ENCODE results near the gene GPR35.

Gene GPR35

DNA sequence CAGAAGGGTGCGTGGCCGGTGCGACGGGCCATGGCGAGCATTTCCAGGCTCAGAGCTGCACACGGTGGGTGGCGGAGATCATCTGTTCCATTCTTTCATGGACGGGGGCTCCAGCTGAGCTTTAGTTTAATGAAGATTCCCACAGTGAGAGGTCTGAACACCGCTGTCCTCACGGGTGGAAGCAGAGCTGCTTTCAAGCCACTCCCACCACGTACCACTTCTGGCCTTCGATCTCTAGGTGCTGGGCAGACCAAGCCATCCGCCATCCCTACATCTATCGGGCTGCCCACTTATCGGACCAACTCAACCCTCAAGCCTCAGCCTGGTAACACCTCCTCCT is 18.5 kb downstream of the GPR35 start:
- no peak for TF ChIP-seq SIN3A (IDR thresholded peaks at IDR 0.05; ENCODE audit: borderline replicate concordance, insufficient read depth, low read length)
- no peak for TF ChIP-seq TAF1 (IDR thresholded peaks at IDR 0.05; ENCODE audit: borderline replicate concordance, insufficient read depth, low read length)
- TF ChIP-seq, protein P1, sequence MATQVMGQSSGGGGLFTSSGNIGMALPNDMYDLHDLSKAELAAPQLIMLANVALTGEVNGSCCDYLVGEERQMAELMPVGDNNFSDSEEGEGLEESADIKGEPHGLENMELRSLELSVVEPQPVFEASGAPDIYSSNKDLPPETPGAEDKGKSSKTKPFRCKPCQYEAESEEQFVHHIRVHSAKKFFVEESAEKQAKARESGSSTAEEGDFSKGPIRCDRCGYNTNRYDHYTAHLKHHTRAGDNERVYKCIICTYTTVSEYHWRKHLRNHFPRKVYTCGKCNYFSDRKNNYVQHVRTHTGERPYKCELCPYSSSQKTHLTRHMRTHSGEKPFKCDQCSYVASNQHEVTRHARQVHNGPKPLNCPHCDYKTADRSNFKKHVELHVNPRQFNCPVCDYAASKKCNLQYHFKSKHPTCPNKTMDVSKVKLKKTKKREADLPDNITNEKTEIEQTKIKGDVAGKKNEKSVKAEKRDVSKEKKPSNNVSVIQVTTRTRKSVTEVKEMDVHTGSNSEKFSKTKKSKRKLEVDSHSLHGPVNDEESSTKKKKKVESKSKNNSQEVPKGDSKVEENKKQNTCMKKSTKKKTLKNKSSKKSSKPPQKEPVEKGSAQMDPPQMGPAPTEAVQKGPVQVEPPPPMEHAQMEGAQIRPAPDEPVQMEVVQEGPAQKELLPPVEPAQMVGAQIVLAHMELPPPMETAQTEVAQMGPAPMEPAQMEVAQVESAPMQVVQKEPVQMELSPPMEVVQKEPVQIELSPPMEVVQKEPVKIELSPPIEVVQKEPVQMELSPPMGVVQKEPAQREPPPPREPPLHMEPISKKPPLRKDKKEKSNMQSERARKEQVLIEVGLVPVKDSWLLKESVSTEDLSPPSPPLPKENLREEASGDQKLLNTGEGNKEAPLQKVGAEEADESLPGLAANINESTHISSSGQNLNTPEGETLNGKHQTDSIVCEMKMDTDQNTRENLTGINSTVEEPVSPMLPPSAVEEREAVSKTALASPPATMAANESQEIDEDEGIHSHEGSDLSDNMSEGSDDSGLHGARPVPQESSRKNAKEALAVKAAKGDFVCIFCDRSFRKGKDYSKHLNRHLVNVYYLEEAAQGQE (IDR thresholded peaks at IDR 0.05; ENCODE audit: insufficient read depth in 1 of 2, low read depth in 2 of 2, low read length in 2 of 2), result no peak

DNA sequence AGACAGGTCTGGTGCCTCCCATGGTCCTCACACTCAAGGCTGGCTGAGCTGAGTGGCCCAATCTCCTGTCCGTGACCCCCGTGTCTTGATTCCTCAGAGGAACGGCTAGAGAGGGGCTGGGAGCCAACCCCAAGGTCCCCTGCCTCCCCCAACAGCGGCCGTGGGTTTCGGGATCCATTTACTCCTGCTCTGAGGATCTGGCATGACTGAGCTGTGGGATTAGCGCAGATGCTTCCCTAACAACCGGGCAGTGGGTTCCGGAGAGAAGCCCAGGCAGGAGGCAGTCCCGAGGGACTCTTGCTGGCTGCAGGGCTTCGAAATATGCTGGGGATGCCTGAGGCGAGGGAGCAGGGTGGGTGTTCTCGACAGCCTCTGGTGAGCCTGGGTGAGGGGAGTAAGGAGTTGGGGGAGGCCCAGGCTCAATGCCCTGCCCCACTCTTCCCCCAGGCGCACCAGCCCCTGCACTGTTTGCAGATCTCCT is 18.9 kb downstream of the GPR35 start:
- TF ChIP-seq POLR2AphosphoS5 (IDR thresholded peaks at IDR 0.05; ENCODE audit: low read depth, low read length), result no peak
- no peak for TF ChIP-seq SIN3A (IDR thresholded peaks at IDR 0.05; ENCODE audit: borderline replicate concordance, insufficient read depth, low read length)
- TF ChIP-seq, protein P1 (IDR thresholded peaks at IDR 0.05; ENCODE audit: insufficient read depth in 1 of 2, low read depth in 2 of 2, low read length in 2 of 2), result no peak
- TF ChIP-seq TAF1 (IDR thresholded peaks at IDR 0.05; ENCODE audit: borderline replicate concordance, insufficient read depth, low read length), result no peak
- TF ChIP-seq FOXP2 (optimal IDR thresholded peaks at IDR 0.05; ENCODE audit: borderline replicate concordance, extremely low read depth, extremely low read length, insufficient read depth), result no peak

DNA sequence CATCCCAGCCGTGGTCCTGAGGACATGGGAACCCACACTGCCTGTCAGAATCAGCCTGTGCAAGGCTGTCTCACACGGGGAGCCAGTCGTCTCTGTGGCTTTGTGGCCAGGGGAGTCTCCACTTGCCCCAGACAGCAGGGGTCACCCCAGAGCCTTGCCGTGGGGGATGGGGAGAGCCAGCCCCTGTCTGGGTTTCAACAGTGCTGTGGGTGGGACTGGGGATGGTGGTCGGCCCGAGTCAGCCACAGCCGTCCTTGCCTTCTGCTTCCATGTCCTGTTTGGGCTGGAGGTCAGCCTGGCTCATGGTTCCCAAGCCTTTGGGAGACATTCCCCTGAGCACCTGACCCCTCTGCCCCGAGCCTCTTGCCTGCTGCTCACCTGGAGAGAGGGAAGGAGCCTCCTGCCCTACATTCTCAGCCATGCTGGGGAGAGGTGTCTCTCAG is 19.6 kb downstream of the GPR35 start:
- TF ChIP-seq SIN3A (IDR thresholded peaks at IDR 0.05; ENCODE audit: borderline replicate concordance, insufficient read depth, low read length) (no peak), TAF1 (IDR thresholded peaks at IDR 0.05; ENCODE audit: borderline replicate concordance, insufficient read depth, low read length) (no peak), POLR2AphosphoS5 (IDR thresholded peaks at IDR 0.05; ENCODE audit: low read depth, low read length) (no peak), FOXP2 (optimal IDR thresholded peaks at IDR 0.05; ENCODE audit: borderline replicate concordance, extremely low read depth, extremely low read length, insufficient read depth) (no peak)
- TF ChIP-seq, protein P1 (IDR thresholded peaks at IDR 0.05; ENCODE audit: insufficient read depth in 1 of 2, low read depth in 2 of 2, low read length in 2 of 2), result no peak

DNA sequence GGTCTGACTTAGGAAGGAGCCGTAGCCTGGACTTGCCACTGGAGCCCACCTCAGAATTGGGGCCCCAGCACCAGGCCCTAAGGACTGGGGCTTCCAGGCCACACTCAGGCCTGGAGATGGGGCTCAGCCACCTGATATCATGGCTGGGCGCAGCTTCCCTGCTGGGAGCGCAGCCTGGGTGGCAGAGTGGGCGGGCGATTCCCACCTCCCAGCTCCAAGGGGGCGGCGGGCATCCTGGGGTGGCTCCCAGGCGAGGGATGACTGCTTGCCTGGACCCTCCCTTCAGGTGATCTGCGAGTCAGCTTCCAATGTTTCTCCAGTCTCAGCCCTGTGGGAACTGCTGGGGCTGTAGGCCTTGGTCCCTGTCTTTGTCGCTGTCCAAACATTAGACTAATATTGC is 20.1 kb downstream of the GPR35 start:
- TF ChIP-seq FOXP2 (optimal IDR thresholded peaks at IDR 0.05; ENCODE audit: borderline replicate concordance, extremely low read depth, extremely low read length, insufficient read depth), result no peak
- TF ChIP-seq, protein P1 (IDR thresholded peaks at IDR 0.05; ENCODE audit: insufficient read depth in 1 of 2, low read depth in 2 of 2, low read length in 2 of 2), result no peak
- TF ChIP-seq POLR2AphosphoS5 (IDR thresholded peaks at IDR 0.05; ENCODE audit: low read depth, low read length), result no peak
- no peak for TF ChIP-seq SIN3A (IDR thresholded peaks at IDR 0.05; ENCODE audit: borderline replicate concordance, insufficient read depth, low read length)
- no peak for TF ChIP-seq TAF1 (IDR thresholded peaks at IDR 0.05; ENCODE audit: borderline replicate concordance, insufficient read depth, low read length)

DNA sequence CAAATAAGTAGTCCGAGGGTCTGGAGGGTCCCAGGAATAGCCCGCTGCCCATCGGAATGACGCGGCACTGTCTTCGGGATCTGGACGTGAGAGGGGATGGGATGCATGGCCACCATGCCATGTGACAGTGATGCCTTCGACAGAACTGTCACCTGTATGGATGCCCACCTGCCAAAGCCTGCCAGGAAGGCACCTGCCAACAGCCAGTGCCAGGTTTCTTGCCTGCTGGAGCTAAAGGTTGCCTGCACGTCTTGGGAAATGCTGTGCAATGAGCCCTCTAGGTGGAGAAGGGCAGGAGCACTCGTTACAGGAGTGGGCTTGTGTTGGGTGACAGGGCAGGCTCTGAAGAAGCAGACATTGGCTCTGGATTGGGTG is 20.5 kb downstream of the GPR35 start:
- TF ChIP-seq, protein P1 (IDR thresholded peaks at IDR 0.05; ENCODE audit: insufficient read depth in 1 of 2, low read depth in 2 of 2, low read length in 2 of 2), result no peak

Measured in PFSK-1 (cell line).